Panc1 (cell line): ENCODE results near the gene SCAMP3. TPM values are rescaled to one million over a fixed set of nuclear protein-coding genes. Genes with fewer than 3 reads are reported as not detected.

ENCODE experiments used
- ATAC-seq: fragments of 200-7000 bp; cut with Tn5 transposase; 2 replicates; pipeline ENCODE4 v1.9.1; 2020; ENCODE audit warnings: mild to moderate bottlenecking, moderate library complexity
- BruUV-seq: library from RNA; stranded (reverse); fragments of 400-500 nt; replicated peaks from 2 replicates; lab custom pipeline; 2021; lab: Mats Ljungman, UMichigan
- CTCF ChIA-PET: fragments of 300-600 bp; sonication (Branson Sonifier 250); formaldehyde crosslinking; loops from one replicate; lab custom pipeline; 2022; ENCODE audit warnings: antibody characterized with exemption; lab: Charles Lee
- POLR2A ChIA-PET: fragments of 300-600 bp; sonication (Branson Sonifier 250); formaldehyde crosslinking; loops from one replicate; lab custom pipeline; 2022; ENCODE audit warnings: antibody characterized with exemption; lab: Charles Lee
- DNase-seq: peaks from one replicate; pipeline ENCODE4 v3.0.0-alpha.2; 2010; ENCODE audit warnings: low read depth, low spot score
- H3K27ac ChIP-seq: 2 replicates; pipeline ENCODE4 v1.5.1; 2011; ENCODE audit warnings: mild to moderate bottlenecking, low read length, inconsistent platforms
- H3K27me3 ChIP-seq: fragments of 200-500 bp; sonication (Bioruptor generic); 2 replicates; pipeline ENCODE4 v1.6.0; 2014; ENCODE audit warnings: low read length, inconsistent platforms; ENCODE audit not compliant: control insufficient read depth, insufficient read depth
- H3K36me3 ChIP-seq: fragments of 200-500 bp; sonication (Bioruptor generic); 2 replicates; pipeline ENCODE4 v1.5.1; 2014; ENCODE audit warnings: inconsistent platforms, mild to moderate bottlenecking, low read length, moderate library complexity; ENCODE audit not compliant: control insufficient read depth, insufficient read depth
- H3K4me1 ChIP-seq: 2 replicates; pipeline ENCODE4 v1.5.1; 2011; ENCODE audit warnings: inconsistent platforms, mild to moderate bottlenecking, low read length, moderate library complexity; ENCODE audit not compliant: control insufficient read depth, insufficient read depth
- H3K4me3 ChIP-seq, 2 experiments: 2 replicates each; pipeline ENCODE4 v1.5.1; 2011 to 2012; ENCODE audit warnings: low read depth in 2 of 2, low read length in 2 of 2, mild to moderate bottlenecking in 2 of 2, inconsistent platforms in 1 of 2, moderate library complexity in 1 of 2
- H3K9me3 ChIP-seq: fragments of 200-500 bp; sonication (Bioruptor generic); 2 replicates; pipeline ENCODE4 v1.5.1; 2014; ENCODE audit warnings: low read depth, mild to moderate bottlenecking, inconsistent platforms, low read length, moderate library complexity; ENCODE audit not compliant: control insufficient read depth, insufficient read depth
- POLR2AphosphoS5 ChIP-seq: IDR thresholded peaks from 2 replicates; pipeline ENCODE4 v1.6.1; 2012; ENCODE audit warnings: mild to moderate bottlenecking, low read depth, low read length, moderate library complexity
- SIN3A ChIP-seq: IDR thresholded peaks from 2 replicates; pipeline ENCODE4 v1.6.1; 2012; ENCODE audit warnings: low read depth, mild to moderate bottlenecking, low read length, moderate library complexity, borderline replicate concordance; ENCODE audit not compliant: insufficient read depth
- TCF7L2 ChIP-seq: IDR thresholded peaks from 2 replicates; pipeline ENCODE4 v1.6.1; 2011; ENCODE audit warnings: mild to moderate bottlenecking, low read depth, low read length, inconsistent platforms
- in situ Hi-C: cut with HindIII; loops from 2 replicates; pipeline ENCODE4 v1.10.0; 2016; ENCODE audit warnings: low sequenced_read_pairs, low pct_unique_long_range_greater_than_20kb
- intact Hi-C: fragments of 100-400 bp; cut with micrococcal nuclease; formaldehyde crosslinking; loops from one replicate; pipeline ENCODE4 v1.10.0; 2022; ENCODE audit not compliant: unreplicated experiment
- total RNA-seq: library from RNA; stranded (reverse); gene quantifications from one replicate; pipeline ENCODE4 v1.2.1, GENCODE V29; 2021; ENCODE audit not compliant: unreplicated experiment
- TF ChIP-seq, protein P1 (sequence below), 2 experiments: IDR thresholded peaks; 2 replicates each; pipeline ENCODE4 v1.6.1; 2011 to 2012; ENCODE audit warnings: low read depth in 2 of 2, control low read depth in 1 of 2, low read length in 1 of 2, mild to moderate bottlenecking in 1 of 2, moderate library complexity in 1 of 2; ENCODE audit not compliant: insufficient read depth in 1 of 2
- TF ChIP-seq, protein P2 (sequence below): fragments of 450-650 bp; IDR thresholded peaks from 2 replicates; pipeline ENCODE4 v1.5.1; 2017; ENCODE audit warnings: mild to moderate bottlenecking

SCAMP3 gene
- total RNA-seq, 1 experiment from 2014 or later: 200 TPM

DNA sequence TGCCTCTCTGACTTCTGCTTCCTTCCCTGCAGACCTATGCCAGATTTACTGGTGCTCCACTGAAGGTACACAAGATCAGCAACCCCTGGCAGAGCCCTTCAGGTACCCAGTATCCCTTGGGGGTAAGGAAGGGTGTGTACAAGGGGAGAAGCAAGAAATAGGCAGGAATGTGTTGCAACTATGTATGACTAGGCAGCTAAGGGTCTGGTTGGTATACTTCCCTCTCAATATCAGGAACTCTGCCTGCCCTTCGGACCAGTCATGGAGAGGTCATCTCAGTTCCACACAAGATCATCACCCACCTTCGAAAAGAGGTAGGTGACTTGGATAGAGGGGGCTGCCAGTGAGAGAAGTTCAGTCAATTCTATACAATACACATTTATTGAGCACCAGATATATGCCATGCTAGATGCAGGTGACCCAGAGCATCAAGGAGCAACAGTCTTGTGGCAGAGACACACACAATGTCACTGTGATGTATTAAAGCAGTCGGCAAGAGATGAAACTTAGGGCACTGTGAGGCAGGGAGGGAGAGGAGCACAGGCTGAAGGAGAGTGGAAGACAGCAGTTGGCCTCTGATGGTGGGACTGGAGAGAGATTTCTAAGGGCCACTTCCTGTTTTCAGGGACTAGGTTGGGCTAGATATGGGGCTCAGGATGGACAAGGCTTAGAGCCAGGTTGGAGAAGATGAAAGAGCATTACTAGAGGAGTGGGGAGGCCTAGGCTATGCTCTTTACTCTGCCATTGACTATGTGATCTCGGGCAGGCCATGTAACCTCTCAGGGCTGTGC lies 51.7 kb downstream of the SCAMP3 start:
- Histone ChIP-seq H3K27me3 (no peaks in the 10 kb centered on the region), H3K36me3 (peaks cover 6% of the 10 kb centered on the region; the same call in 1 of the 2 replicates), H3K9me3 (no peaks in the 10 kb centered on the region), H3K4me1 (peaks cover 19% of the 10 kb centered on the region), H3K4me3 (no peak overlapping the region), H3K27ac (peak overlapping the region; percentile 90; the same call in 1 of the 2 replicates)
- ChIA-PET POLR2A (no interaction called here), CTCF (no interaction called here)
- BruUV-seq: no TSS peak
- in situ Hi-C loops (no loop called here), intact Hi-C loops (no loop called here)
- TF ChIP-seq TCF7L2 (no peak), POLR2AphosphoS5 (no peak)
- TF ChIP-seq, protein P1, sequence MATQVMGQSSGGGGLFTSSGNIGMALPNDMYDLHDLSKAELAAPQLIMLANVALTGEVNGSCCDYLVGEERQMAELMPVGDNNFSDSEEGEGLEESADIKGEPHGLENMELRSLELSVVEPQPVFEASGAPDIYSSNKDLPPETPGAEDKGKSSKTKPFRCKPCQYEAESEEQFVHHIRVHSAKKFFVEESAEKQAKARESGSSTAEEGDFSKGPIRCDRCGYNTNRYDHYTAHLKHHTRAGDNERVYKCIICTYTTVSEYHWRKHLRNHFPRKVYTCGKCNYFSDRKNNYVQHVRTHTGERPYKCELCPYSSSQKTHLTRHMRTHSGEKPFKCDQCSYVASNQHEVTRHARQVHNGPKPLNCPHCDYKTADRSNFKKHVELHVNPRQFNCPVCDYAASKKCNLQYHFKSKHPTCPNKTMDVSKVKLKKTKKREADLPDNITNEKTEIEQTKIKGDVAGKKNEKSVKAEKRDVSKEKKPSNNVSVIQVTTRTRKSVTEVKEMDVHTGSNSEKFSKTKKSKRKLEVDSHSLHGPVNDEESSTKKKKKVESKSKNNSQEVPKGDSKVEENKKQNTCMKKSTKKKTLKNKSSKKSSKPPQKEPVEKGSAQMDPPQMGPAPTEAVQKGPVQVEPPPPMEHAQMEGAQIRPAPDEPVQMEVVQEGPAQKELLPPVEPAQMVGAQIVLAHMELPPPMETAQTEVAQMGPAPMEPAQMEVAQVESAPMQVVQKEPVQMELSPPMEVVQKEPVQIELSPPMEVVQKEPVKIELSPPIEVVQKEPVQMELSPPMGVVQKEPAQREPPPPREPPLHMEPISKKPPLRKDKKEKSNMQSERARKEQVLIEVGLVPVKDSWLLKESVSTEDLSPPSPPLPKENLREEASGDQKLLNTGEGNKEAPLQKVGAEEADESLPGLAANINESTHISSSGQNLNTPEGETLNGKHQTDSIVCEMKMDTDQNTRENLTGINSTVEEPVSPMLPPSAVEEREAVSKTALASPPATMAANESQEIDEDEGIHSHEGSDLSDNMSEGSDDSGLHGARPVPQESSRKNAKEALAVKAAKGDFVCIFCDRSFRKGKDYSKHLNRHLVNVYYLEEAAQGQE (IDR thresholded peaks at IDR 0.05; ENCODE audit: insufficient read depth in 1 of 2, low read depth in 2 of 2, low read length in 1 of 2): no peak
- no peak for DNase-seq
- ATAC-seq: no peak

DNA sequence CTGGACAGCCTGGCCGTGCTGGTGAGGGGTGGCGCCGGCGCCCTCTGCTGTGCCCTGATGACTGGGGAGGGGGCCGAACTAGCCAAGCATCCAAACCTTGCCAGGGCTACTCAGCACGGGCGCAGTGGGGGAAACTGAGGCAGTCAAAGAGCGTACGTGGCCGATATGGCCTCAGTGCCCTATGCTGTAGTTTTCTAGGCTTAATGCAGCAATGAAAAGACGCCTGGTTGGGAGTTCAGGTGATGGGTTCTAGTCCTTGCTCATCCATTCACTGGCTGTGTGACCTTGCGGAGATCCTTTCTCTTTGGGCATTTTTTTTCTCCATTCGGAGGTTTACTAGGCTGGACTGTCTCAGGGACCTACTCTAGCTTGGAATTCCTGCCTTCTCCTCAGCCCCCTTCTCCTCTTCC lies 52.8 kb downstream of the SCAMP3 start:
- BruUV-seq: TSS peak; percentile 88
- CTCF ChIA-PET: interaction anchor here (1.8 kb wide), 1 partner anchor 16 kb away, joined by 4 read pairs; no protein-coding TSS in a partner anchor
- POLR2A ChIA-PET: interaction anchor here (0.6 to 1.2 kb wide), 3 partner anchors 14 to 115 kb away, joined by 3 to 12 read pairs (median 5); no protein-coding TSS in a partner anchor
- TF ChIP-seq POLR2AphosphoS5: no peak
- peaks cover 19% of the 10 kb centered on the region for H3K4me1 ChIP-seq
- in situ Hi-C loops (no loop called here), intact Hi-C loops (no loop called here)
- ATAC-seq: no peak
- peaks cover 6% of the 10 kb centered on the region; the same call in 1 of the 2 replicates for H3K36me3 ChIP-seq
- peak overlapping the region; percentile 94 to 99 for H3K4me3 ChIP-seq
- no peak for DNase-seq
- H3K27ac ChIP-seq: peak overlapping the region; percentile 90
- H3K27me3 ChIP-seq: no peaks in the 10 kb centered on the region
- H3K9me3 ChIP-seq: no peaks in the 10 kb centered on the region

DNA sequence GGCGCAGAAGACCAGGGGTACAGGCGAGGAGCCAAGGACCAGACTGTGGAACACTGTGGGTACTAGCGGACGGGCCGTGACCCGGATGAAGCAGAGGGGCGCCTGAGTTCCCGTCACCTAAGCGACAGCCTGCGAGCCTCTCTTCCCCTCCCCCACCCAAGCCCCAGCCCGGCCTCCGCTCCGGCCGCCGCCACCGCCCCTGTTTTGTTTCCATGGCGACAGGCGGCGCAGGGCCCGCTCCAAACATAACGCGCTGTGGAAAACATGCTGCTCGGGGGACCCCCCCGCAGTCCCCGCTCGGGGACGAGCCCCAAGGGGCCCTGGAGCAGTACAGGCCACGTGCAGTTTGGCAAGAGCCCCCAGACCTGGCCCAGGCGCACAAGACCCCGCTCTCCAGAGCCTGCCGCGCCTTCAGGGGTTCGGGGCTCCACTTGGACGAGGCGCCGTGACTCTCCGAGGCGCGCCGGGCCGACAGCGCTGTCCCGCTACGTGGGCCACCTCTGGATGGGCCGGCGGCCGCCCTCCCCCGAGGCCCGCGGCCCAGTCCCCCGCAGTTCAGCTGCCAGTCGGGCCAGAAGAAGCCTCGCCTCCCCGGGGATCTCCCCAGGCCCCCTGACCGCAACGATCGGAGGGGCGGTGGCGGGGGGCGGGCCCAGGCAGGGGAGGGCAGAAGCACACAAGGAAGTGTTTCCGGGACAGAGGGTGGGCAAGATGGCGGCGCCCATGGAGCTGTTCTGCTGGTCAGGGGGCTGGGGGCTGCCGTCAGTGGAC lies 53.4 kb downstream of the SCAMP3 start, which contains the start of gene MTX1:
MTX1 (plus strand) TSS at position 155 of the 771 bp plus-strand sequence; CDS start at position 265, 110 bp downstream.
- ChIA-PET CTCF (interaction anchor here (1.8 kb wide), 1 partner anchor 15 kb away, joined by 4 read pairs; no protein-coding TSS in a partner anchor), POLR2A (interaction anchor here (0.6 to 2.2 kb wide), 6 partner anchors 10 to 115 kb away, joined by 3 to 12 read pairs (median 4); no protein-coding TSS in a partner anchor)
- peaks cover 19% of the 10 kb centered on the region for H3K4me1 ChIP-seq
- intact Hi-C loops (no loop called here), in situ Hi-C loops (no loop called here)
- H3K36me3 ChIP-seq: peaks cover 6% of the 10 kb centered on the region; the same call in 1 of the 2 replicates
- H3K9me3 ChIP-seq: no peaks in the 10 kb centered on the region
- ATAC-seq (peak; percentile 87), DNase-seq (peak; percentile 51)
- no TSS peak for BruUV-seq
- peak; percentile 78; the same call in 1 of the 2 replicates for TF ChIP-seq SIN3A
- TF ChIP-seq, protein P2, sequence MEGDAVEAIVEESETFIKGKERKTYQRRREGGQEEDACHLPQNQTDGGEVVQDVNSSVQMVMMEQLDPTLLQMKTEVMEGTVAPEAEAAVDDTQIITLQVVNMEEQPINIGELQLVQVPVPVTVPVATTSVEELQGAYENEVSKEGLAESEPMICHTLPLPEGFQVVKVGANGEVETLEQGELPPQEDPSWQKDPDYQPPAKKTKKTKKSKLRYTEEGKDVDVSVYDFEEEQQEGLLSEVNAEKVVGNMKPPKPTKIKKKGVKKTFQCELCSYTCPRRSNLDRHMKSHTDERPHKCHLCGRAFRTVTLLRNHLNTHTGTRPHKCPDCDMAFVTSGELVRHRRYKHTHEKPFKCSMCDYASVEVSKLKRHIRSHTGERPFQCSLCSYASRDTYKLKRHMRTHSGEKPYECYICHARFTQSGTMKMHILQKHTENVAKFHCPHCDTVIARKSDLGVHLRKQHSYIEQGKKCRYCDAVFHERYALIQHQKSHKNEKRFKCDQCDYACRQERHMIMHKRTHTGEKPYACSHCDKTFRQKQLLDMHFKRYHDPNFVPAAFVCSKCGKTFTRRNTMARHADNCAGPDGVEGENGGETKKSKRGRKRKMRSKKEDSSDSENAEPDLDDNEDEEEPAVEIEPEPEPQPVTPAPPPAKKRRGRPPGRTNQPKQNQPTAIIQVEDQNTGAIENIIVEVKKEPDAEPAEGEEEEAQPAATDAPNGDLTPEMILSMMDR: no peak
- TF ChIP-seq, protein P1 (IDR thresholded peaks at IDR 0.05; ENCODE audit: insufficient read depth in 1 of 2, low read depth in 2 of 2, low read length in 1 of 2): no peak
- peak; percentile 48; the same call in 1 of the 2 replicates for TF ChIP-seq POLR2AphosphoS5
- H3K27me3 ChIP-seq: no peaks in the 10 kb centered on the region
- H3K4me3 ChIP-seq: peak within 1 kb of the TSS; percentile 94 to 99
- peak within 1 kb of the TSS; percentile 93 for H3K27ac ChIP-seq
